GM12891 (cell line): ENCODE data around the gene RBM20.
A peak's percentile ranks its signal among the peaks of the same experiment; 100 is the strongest.

Source experiments
- DNase-seq: peaks from one replicate; pipeline ENCODE4 v3.0.0; 2011; ENCODE audit warnings: low spot score; ENCODE audit not compliant: insufficient read length
- FAIRE-seq: peaks from 2 replicates; lab custom pipeline; 2011; peaks lifted over from hg19 to GRCh38; lab: Jason Lieb, UNC
- PAX5 ChIP-seq: IDR thresholded peaks from 2 replicates; pipeline ENCODE4 v1.6.1; 2011; ENCODE audit warnings: low read length, moderate library complexity, mild to moderate bottlenecking; ENCODE audit not compliant: insufficient read depth, severe bottlenecking
- POLR2A ChIP-seq: IDR thresholded peaks from 2 replicates; pipeline ENCODE4 v1.6.1; 2011; ENCODE audit warnings: low read depth, low read length, control low read depth
- POLR2AphosphoS5 ChIP-seq: IDR thresholded peaks from 2 replicates; pipeline ENCODE4 v1.6.1; 2011; ENCODE audit warnings: low read depth, low read length, control low read depth
- POU2F2 ChIP-seq: IDR thresholded peaks from 2 replicates; pipeline ENCODE4 v1.6.1; 2011; ENCODE audit warnings: low read depth, mild to moderate bottlenecking, control low read depth, low read length, moderate library complexity
- SPI1 ChIP-seq: IDR thresholded peaks from 2 replicates; pipeline ENCODE4 v1.6.1; 2011; ENCODE audit warnings: low read depth, low read length, control low read depth
- TAF1 ChIP-seq: IDR thresholded peaks from 2 replicates; pipeline ENCODE4 v1.6.1; 2011; ENCODE audit warnings: low read depth, low read length, control low read depth

Gene RBM20

GRCh38 chr10:110686949-110687348 lies 42.8 kb downstream of the RBM20 start:
- TF ChIP-seq SPI1 (no peak), POLR2AphosphoS5 (no peak), TAF1 (no peak), PAX5 (no peak), POLR2A (no peak), POU2F2 (no peak)

GRCh38 chr10:110687400-110687799 lies 43.3 kb downstream of the RBM20 start:
- DNase-seq (no peak), FAIRE-seq (no peak)
- TF ChIP-seq TAF1 (no peak), POLR2AphosphoS5 (no peak), SPI1 (no peak), POLR2A (no peak), POU2F2 (no peak), PAX5 (no peak)

More at GRCh38 chr10:110686949-110687348, 42.8 kb downstream of the RBM20 start:
- FAIRE-seq (no peak), DNase-seq (no peak)

- FAIRE-seq (no peak), DNase-seq (no peak)
- TF ChIP-seq POLR2AphosphoS5 (no peak), POU2F2 (no peak), POLR2A (no peak), SPI1 (peak; percentile 50), PAX5 (no peak), TAF1 (no peak)
These were observed 47.0 kb downstream of the RBM20 start for GRCh38 chr10:110691139-110691538.

- FAIRE-seq = no peak
- TF ChIP-seq PAX5 = no peak
- TF ChIP-seq POLR2AphosphoS5 = no peak
- TF ChIP-seq TAF1 = no peak
- TF ChIP-seq POLR2A = no peak
- no peak for TF ChIP-seq POU2F2
- TF ChIP-seq SPI1 = no peak
- DNase-seq = no peak
These were observed 50.1 kb downstream of the RBM20 start for GRCh38 chr10:110694263-110694662.

GRCh38 chr10:110694820-110695538 lies 50.8 kb downstream of the RBM20 start:
- FAIRE-seq = peak; percentile 38
- DNase-seq = no peak
- no peak for TF ChIP-seq POU2F2
- no peak for TF ChIP-seq SPI1
- no peak for TF ChIP-seq TAF1
- no peak for TF ChIP-seq POLR2A
- no peak for TF ChIP-seq PAX5
- no peak for TF ChIP-seq POLR2AphosphoS5

- TF ChIP-seq POLR2A (no peak), PAX5 (no peak), POU2F2 (no peak), POLR2AphosphoS5 (no peak), TAF1 (no peak), SPI1 (no peak)
- DNase-seq (no peak), FAIRE-seq (no peak)
These were observed 51.4 kb downstream of the RBM20 start for GRCh38 chr10:110695539-110695886.

GRCh38 chr10:110696436-110696835 lies 52.3 kb downstream of the RBM20 start:
- DNase-seq = no peak
- no peak for FAIRE-seq
- TF ChIP-seq PAX5 (no peak), POU2F2 (no peak), POLR2AphosphoS5 (no peak), TAF1 (no peak), SPI1 (no peak), POLR2A (no peak)

GRCh38 chr10:110698340-110698739 lies 54.2 kb downstream of the RBM20 start:
- no peak for FAIRE-seq
- no peak for DNase-seq
- TF ChIP-seq TAF1 (no peak), POLR2AphosphoS5 (no peak), SPI1 (no peak), PAX5 (no peak), POU2F2 (no peak), POLR2A (no peak)

GRCh38 chr10:110698782-110699201 lies 54.7 kb downstream of the RBM20 start:
- no peak for TF ChIP-seq PAX5
- no peak for TF ChIP-seq TAF1
- no peak for TF ChIP-seq POU2F2
- no peak for TF ChIP-seq SPI1
- no peak for TF ChIP-seq POLR2AphosphoS5
- TF ChIP-seq POLR2A = no peak
- FAIRE-seq (no peak), DNase-seq (no peak)
